K562 (cell line): Measurements from ENCODE around the gene NDUFAF3. TPM values are rescaled to one million over a fixed set of nuclear protein-coding genes. Genes with fewer than 3 reads are reported as not detected.

ENCODE experiments used
- ARHGAP35 ChIP-seq: fragments of 450-650 bp; IDR thresholded peaks from 2 replicates; pipeline ENCODE4 v1.6.1; 2018; ENCODE audit not compliant: partially characterized antibody
- CBX1 ChIP-seq: sonication (generic); IDR thresholded peaks from 2 replicates; pipeline ENCODE4 v1.6.1; 2016; ENCODE audit warnings: antibody characterized with exemption, low read depth, mild to moderate bottlenecking
- DACH1 ChIP-seq: fragments of 450-650 bp; IDR thresholded peaks from 2 replicates; pipeline ENCODE4 v1.6.1; 2018; ENCODE audit not compliant: partially characterized antibody
- ETV5 ChIP-seq: sonication (generic); formaldehyde crosslinking; IDR thresholded peaks from 2 replicates; pipeline ENCODE4 v1.4.0; 2020; ENCODE audit warnings: low read depth, mild to moderate bottlenecking, missing genetic modification reagents
- HOMEZ ChIP-seq: fragments of 250-450 bp; sonication (Bioruptor Pico); IDR thresholded peaks from 2 replicates; pipeline ENCODE4 v1.4.0; 2020; ENCODE audit warnings: mild to moderate bottlenecking, moderate library complexity
- IRF2 ChIP-seq: sonication (generic); formaldehyde crosslinking; IDR thresholded peaks from 2 replicates; pipeline ENCODE4 v1.8.1; 2022; ENCODE audit warnings: mild to moderate bottlenecking, missing genetic modification reagents
- NCOA1 ChIP-seq: fragments of 450-650 bp; IDR thresholded peaks from 2 replicates; pipeline ENCODE4 v1.6.1; 2016; ENCODE audit warnings: low read depth
- PHF21A ChIP-seq: fragments of 450-650 bp; IDR thresholded peaks from 2 replicates; pipeline ENCODE4 v1.6.1; 2017; ENCODE audit warnings: low read depth, borderline replicate concordance
- PRDM10 ChIP-seq: fragments of 450-650 bp; IDR thresholded peaks from 2 replicates; pipeline ENCODE4 v1.6.1; 2018; ENCODE audit not compliant: partially characterized antibody
- RUNX1 ChIP-seq: sonication (generic); IDR thresholded peaks from 2 replicates; pipeline ENCODE4 v1.6.1; 2016; ENCODE audit warnings: antibody characterized with exemption, low read depth
- SAFB ChIP-seq: fragments of 200-400 bp; formaldehyde crosslinking; IDR thresholded peaks from 2 replicates; pipeline ENCODE4 v1.6.1; 2017; ENCODE audit warnings: low read depth, low read length, borderline replicate concordance
- SIN3A ChIP-seq, 2 experiments: fragments of 150-350 bp in 1 of 2; IDR thresholded peaks; 2 replicates each; pipeline ENCODE4 v1.6.1; 2011 to 2016; ENCODE audit warnings: borderline replicate concordance in 2 of 2, low read depth in 2 of 2, low read length in 2 of 2, mild to moderate bottlenecking in 2 of 2, moderate library complexity in 2 of 2; ENCODE audit not compliant: control insufficient read depth in 1 of 2
- SMAD2 ChIP-seq: fragments of 150-350 bp; IDR thresholded peaks from 2 replicates; pipeline ENCODE4 v1.6.1; 2014; ENCODE audit warnings: low read depth, mild to moderate bottlenecking, low read length
- TSC22D4 ChIP-seq: fragments of 450-650 bp; IDR thresholded peaks from 2 replicates; pipeline ENCODE4 v1.6.1; 2016; ENCODE audit warnings: missing genetic modification characterization, missing biosample characterization, control low read depth
- XRCC4 ChIP-seq: IDR thresholded peaks from one replicate; pipeline ENCODE4 v1.6.1; 2011; ENCODE audit not compliant: insufficient read depth, insufficient read length; ENCODE audit errors: extremely low read depth
- ZNF174 ChIP-seq: fragments of 250-450 bp; sonication (Bioruptor Pico); IDR thresholded peaks from 2 replicates; pipeline ENCODE4 v1.4.0; 2020; ENCODE audit warnings: mild to moderate bottlenecking
- ZNF395 ChIP-seq: fragments of 200-800 bp; sonication (Bioruptor generic); IDR thresholded peaks from 2 replicates; pipeline ENCODE4 v1.6.1; 2017; ENCODE audit warnings: missing genetic modification characterization, missing compliant biosample characterization
- ZNF766 ChIP-seq: fragments of 200-800 bp; sonication (Bioruptor generic); conservative IDR thresholded peaks from 2 replicates; pipeline ENCODE4 v1.6.1; 2016; ENCODE audit warnings: missing genetic modification characterization, missing compliant biosample characterization
- polyA plus RNA-seq, 8 experiments: library from polyadenylated mRNA; depleted of rRNA in 4 of 8; stranded (reverse) in 5 of 8; unstranded in 3 of 8; fragments of >200 nt; fragmentation: Nextera tagmentation in 2 of 8; fragmentation: Illumina TruSeq in 1 of 8; extraction: Ambion mirVana in 2 of 8; extraction: Trizol in 1 of 8; gene quantifications; 2 replicates each; pipeline versions ENCODE4 v1.2.1 to v1.2.3, GENCODE V29; 2011 to 2014; ENCODE audit warnings: inconsistent platforms in 1 of 8, missing spikeins in 1 of 8
- total RNA-seq, 7 experiments: library from RNA; depleted of rRNA in 6 of 7; stranded (reverse); fragments of >200 nt in 6 of 7; fragmentation: Illumina TruSeq in 2 of 7; extraction: Trizol in 2 of 7; gene quantifications; 2 replicates each; pipeline versions ENCODE4 v1.2.1 to v1.2.3, GENCODE V29; 2011 to 2021; ENCODE audit warnings: low replicate concordance in 1 of 7

NDUFAF3 gene
- total and polyA plus RNA-seq, 9 of the 15 experiments (the other 6 are each of a cell fraction or from before 2014, with no cell fraction given), result 17.0 to 127 (median 36.3) TPM

- TF ChIP-seq ARHGAP35 (no peak), ZNF174 (CRISPR knock-in tag) (no peak), SMAD2 (no peak), DACH1 (no peak), SAFB (peak; percentile 82), HOMEZ (CRISPR knock-in tag) (no peak), PHF21A (no peak), IRF2 (no peak), ZNF395 (CRISPR knock-in tag) (peak; percentile 65; the same call in 1 of the 2 replicates), TSC22D4 (no peak), XRCC4 (no peak), ZNF766 (CRISPR knock-in tag) (no peak), CBX1 (peak; percentile 39; the same call in 1 of the 2 replicates), ETV5 (peak; percentile 59; the same call in 1 of the 2 replicates), PRDM10 (no peak), RUNX1 (0 out of 2 replicates have a peak, but pooled peaks have one; percentile 15), NCOA1 (no peak), SIN3A (IDR thresholded peaks at IDR 0.05; ENCODE audit: borderline replicate concordance in 2 of 2, control insufficient read depth in 1 of 2, low read depth in 2 of 2, low read length in 2 of 2) (peak; percentile 83 to 91; a peak in 2 of 4 replicates)
Measured at GRCh38 chr3:49017971-49018706, 3.8 kb upstream of the NDUFAF3 start, which contains the start of gene DALRD3 (continued).
